ENCODE data around the gene SPRTN.

The SPRTN gene

GRCh38 chr1:231396643-231397042 is 58.5 kb downstream of the SPRTN start:
- Histone ChIP-seq H3K9me3 (ENCODE audit: insufficient read depth, low read length) (no peaks in the 10 kb centered on the region), H3K9ac (ENCODE audit: low read length) (no peak overlapping the region), H2AFZ (ENCODE audit: low read depth, low read length) (no peak overlapping the region), H4K20me1 (ENCODE audit: insufficient read depth, low read length) (peaks cover 93% of the 10 kb centered on the region), H3K27ac (ENCODE audit: low read length) (no peak overlapping the region), H3K27me3 (ENCODE audit: low read depth, low read length) (no peaks in the 10 kb centered on the region), H3K4me3 (ENCODE audit: low read length) (no peak overlapping the region), H3K79me2 (ENCODE audit: low read length) (peaks cover 83% of the 10 kb centered on the region), H3K36me3 (replicated peaks; ENCODE audit: low read depth, low read length) (peaks cover 9% of the 10 kb centered on the region), H3K4me2 (ENCODE audit: low read length) (no peak overlapping the region), H3K4me1 (ENCODE audit: low read length) (no peaks in the 10 kb centered on the region)
- TF ChIP-seq, protein P1, sequence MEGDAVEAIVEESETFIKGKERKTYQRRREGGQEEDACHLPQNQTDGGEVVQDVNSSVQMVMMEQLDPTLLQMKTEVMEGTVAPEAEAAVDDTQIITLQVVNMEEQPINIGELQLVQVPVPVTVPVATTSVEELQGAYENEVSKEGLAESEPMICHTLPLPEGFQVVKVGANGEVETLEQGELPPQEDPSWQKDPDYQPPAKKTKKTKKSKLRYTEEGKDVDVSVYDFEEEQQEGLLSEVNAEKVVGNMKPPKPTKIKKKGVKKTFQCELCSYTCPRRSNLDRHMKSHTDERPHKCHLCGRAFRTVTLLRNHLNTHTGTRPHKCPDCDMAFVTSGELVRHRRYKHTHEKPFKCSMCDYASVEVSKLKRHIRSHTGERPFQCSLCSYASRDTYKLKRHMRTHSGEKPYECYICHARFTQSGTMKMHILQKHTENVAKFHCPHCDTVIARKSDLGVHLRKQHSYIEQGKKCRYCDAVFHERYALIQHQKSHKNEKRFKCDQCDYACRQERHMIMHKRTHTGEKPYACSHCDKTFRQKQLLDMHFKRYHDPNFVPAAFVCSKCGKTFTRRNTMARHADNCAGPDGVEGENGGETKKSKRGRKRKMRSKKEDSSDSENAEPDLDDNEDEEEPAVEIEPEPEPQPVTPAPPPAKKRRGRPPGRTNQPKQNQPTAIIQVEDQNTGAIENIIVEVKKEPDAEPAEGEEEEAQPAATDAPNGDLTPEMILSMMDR (IDR thresholded peaks at IDR 0.05; ENCODE audit: low read depth, low read length), result no peak
- TF ChIP-seq EZH2phosphoT487 (IDR thresholded peaks at IDR 0.05; ENCODE audit: low read depth), result no peak

- TF ChIP-seq, protein P1 (IDR thresholded peaks at IDR 0.05; ENCODE audit: low read depth, low read length), result no peak
- TF ChIP-seq EZH2phosphoT487 (IDR thresholded peaks at IDR 0.05; ENCODE audit: low read depth), result no peak
- peaks cover 86% of the 10 kb centered on the region for H3K79me2 ChIP-seq (ENCODE audit: low read length)
These were observed 60.0 kb downstream of the SPRTN start for GRCh38 chr1:231397886-231398671.

GRCh38 chr1:231401478-231401877 is 63.4 kb downstream of the SPRTN start:
- Histone ChIP-seq H3K4me2 (ENCODE audit: low read length) (no peak overlapping the region), H3K9ac (ENCODE audit: low read length) (no peak overlapping the region), H3K9me3 (ENCODE audit: insufficient read depth, low read length) (no peaks in the 10 kb centered on the region), H3K79me2 (ENCODE audit: low read length) (peaks cover 88% of the 10 kb centered on the region), H3K4me1 (ENCODE audit: low read length) (no peaks in the 10 kb centered on the region), H3K27me3 (ENCODE audit: low read depth, low read length) (no peaks in the 10 kb centered on the region), H3K27ac (ENCODE audit: low read length) (no peak overlapping the region), H4K20me1 (ENCODE audit: insufficient read depth, low read length) (peaks cover 88% of the 10 kb centered on the region), H3K4me3 (ENCODE audit: low read length) (no peak overlapping the region), H3K36me3 (replicated peaks; ENCODE audit: low read depth, low read length) (peaks cover 9% of the 10 kb centered on the region), H2AFZ (ENCODE audit: low read depth, low read length) (no peak overlapping the region)
- TF ChIP-seq EZH2phosphoT487 (IDR thresholded peaks at IDR 0.05; ENCODE audit: low read depth), result no peak
- TF ChIP-seq, protein P1 (IDR thresholded peaks at IDR 0.05; ENCODE audit: low read depth, low read length), result no peak

More at GRCh38 chr1:231397886-231398671, 60.0 kb downstream of the SPRTN start:
- Histone ChIP-seq H3K27me3 (ENCODE audit: low read depth, low read length) (no peaks in the 10 kb centered on the region), H3K9ac (ENCODE audit: low read length) (no peak overlapping the region), H3K4me2 (ENCODE audit: low read length) (no peak overlapping the region), H2AFZ (ENCODE audit: low read depth, low read length) (no peak overlapping the region), H3K4me1 (ENCODE audit: low read length) (no peaks in the 10 kb centered on the region), H3K9me3 (ENCODE audit: insufficient read depth, low read length) (no peaks in the 10 kb centered on the region), H3K4me3 (ENCODE audit: low read length) (no peak overlapping the region), H3K27ac (ENCODE audit: low read length) (no peak overlapping the region), H4K20me1 (ENCODE audit: insufficient read depth, low read length) (peaks cover 95% of the 10 kb centered on the region), H3K36me3 (replicated peaks; ENCODE audit: low read depth, low read length) (peaks cover 7% of the 10 kb centered on the region)

GRCh38 chr1:231404318-231404717 is 66.2 kb downstream of the SPRTN start:
- H4K20me1 ChIP-seq (ENCODE audit: insufficient read depth, low read length), result peaks cover 88% of the 10 kb centered on the region

More at GRCh38 chr1:231404318-231404717, 66.2 kb downstream of the SPRTN start:
- Histone ChIP-seq H3K27me3 (ENCODE audit: low read depth, low read length) (no peaks in the 10 kb centered on the region), H3K4me2 (ENCODE audit: low read length) (no peak overlapping the region), H3K27ac (ENCODE audit: low read length) (no peak overlapping the region), H3K4me1 (ENCODE audit: low read length) (no peaks in the 10 kb centered on the region), H3K9ac (ENCODE audit: low read length) (no peak overlapping the region), H3K4me3 (ENCODE audit: low read length) (no peak overlapping the region), H3K36me3 (replicated peaks; ENCODE audit: low read depth, low read length) (peaks cover 27% of the 10 kb centered on the region), H2AFZ (ENCODE audit: low read depth, low read length) (no peak overlapping the region), H3K9me3 (ENCODE audit: insufficient read depth, low read length) (no peaks in the 10 kb centered on the region), H3K79me2 (ENCODE audit: low read length) (peaks cover 89% of the 10 kb centered on the region)
- TF ChIP-seq, protein P1 (IDR thresholded peaks at IDR 0.05; ENCODE audit: low read depth, low read length), result no peak
- no peak for TF ChIP-seq EZH2phosphoT487 (IDR thresholded peaks at IDR 0.05; ENCODE audit: low read depth)

All from OCI-LY3 (cell line).